Measurements from ENCODE around the gene RCCD1. TPM values are rescaled to one million over a fixed set of nuclear protein-coding genes. Genes with fewer than 3 reads are reported as not detected.
A peak's percentile ranks its signal among the peaks of the same experiment; 100 is the strongest.

RCCD1 gene
- polyA plus RNA-seq, 1 donor: 14.1 TPM

GRCh38 chr15:90968434-90968833, 13.8 kb downstream of the RCCD1 start:
- DNase-seq: no peak

GRCh38 chr15:90970274-90970673, 15.6 kb downstream of the RCCD1 start:
- DNase-seq: no peak

GRCh38 chr15:90972133-90972532, 17.4 kb downstream of the RCCD1 start:
- no peak for DNase-seq

GRCh38 chr15:90974216-90974615, 19.5 kb downstream of the RCCD1 start:
- no peak for DNase-seq

GRCh38 chr15:90979582-90979981, 24.9 kb downstream of the RCCD1 start:
- DNase-seq: no peak

- DNase-seq: no peak
These were observed 27.0 kb downstream of the RCCD1 start for GRCh38 chr15:90981681-90982080.

- DNase-seq: no peak
These were observed 27.5 kb downstream of the RCCD1 start for GRCh38 chr15:90982135-90982534.

- no peak for DNase-seq
These were observed 32.3 kb downstream of the RCCD1 start for GRCh38 chr15:90986790-90987507.

GRCh38 chr15:90987561-90988141, 33.0 kb downstream of the RCCD1 start:
- DNase-seq: no peak

- DNase-seq: no peak
These were observed 33.6 kb downstream of the RCCD1 start for GRCh38 chr15:90988296-90988695.

GRCh38 chr15:90989040-90989768, 34.5 kb downstream of the RCCD1 start:
- no peak for DNase-seq

- DNase-seq: no peak
These were observed 35.8 kb downstream of the RCCD1 start for GRCh38 chr15:90990446-90990845.

GRCh38 chr15:90991587-90992285, 37.1 kb downstream of the RCCD1 start:
- no peak for DNase-seq

GRCh38 chr15:90994059-90994416, 39.4 kb downstream of the RCCD1 start:
- no peak for DNase-seq

GRCh38 chr15:90994417-90995311, 40.0 kb downstream of the RCCD1 start, which contains the start of gene PRC1:
Gene PRC1, minus strand, starts transcription at chr15:90994535. Its CDS starts 118 bp downstream, at chr15:90994417.
- peak; percentile 97 for DNase-seq

- no peak for DNase-seq
These were observed 44.1 kb downstream of the RCCD1 start for GRCh38 chr15:90998737-90999136.

- DNase-seq: no peak
These were observed 46.5 kb downstream of the RCCD1 start for GRCh38 chr15:91001209-91001608.

- no peak for DNase-seq
These were observed 52.6 kb downstream of the RCCD1 start for GRCh38 chr15:91007266-91007665.
